Mammary epithelial cell (primary cell): ENCODE measurements around the gene SSBP2.

ENCODE experiments used
- CTCF ChIP-seq, 2 donors: IDR thresholded peaks in 1 of 2; conservative IDR thresholded peaks in 1 of 2; 2 replicates each; pipeline ENCODE4 v1.5.1; 2011 to 2012; ENCODE audit warnings: inconsistent platforms in 2 of 2, low read length in 2 of 2, mild to moderate bottlenecking in 2 of 2, control low read depth in 1 of 2, low read depth in 1 of 2; ENCODE audit not compliant: insufficient read depth in 1 of 2; ENCODE audit errors: extremely low read depth in 1 of 2
- EZH2 ChIP-seq: IDR thresholded peaks from 2 replicates; pipeline ENCODE4 v1.6.1; 2012; ENCODE audit warnings: low read length, inconsistent platforms, borderline replicate concordance

DNA sequence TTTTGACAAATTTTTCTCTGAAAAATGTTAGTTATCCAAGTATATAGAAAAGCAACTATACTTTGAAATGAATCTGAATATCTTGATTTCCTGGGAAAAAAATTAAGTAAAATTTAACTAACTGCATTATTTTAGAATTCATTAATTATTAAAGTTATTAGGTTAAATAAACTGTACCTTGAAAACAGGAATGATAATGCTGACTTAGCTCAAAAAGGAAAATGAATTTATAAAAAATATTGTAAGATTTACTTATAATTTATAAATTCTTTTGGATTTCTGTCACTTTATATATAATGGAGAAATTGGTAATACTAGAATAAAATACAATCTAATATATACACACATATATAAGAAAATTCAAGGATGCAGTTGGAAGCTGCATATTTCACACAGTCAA is 320.9 kb downstream of the SSBP2 start:
- TF ChIP-seq EZH2 (no peak), CTCF (conservative IDR thresholded peaks at IDR 0.05 in 1 of 2, IDR thresholded peaks at IDR 0.05 in 1 of 2; ENCODE audit: extremely low read depth in 1 of 2, insufficient read depth in 1 of 2, low read depth in 1 of 2, low read length in 2 of 2) (no peak)
